ENCODE results near the gene DDHD1. TPM values are rescaled to one million over a fixed set of nuclear protein-coding genes. Genes with fewer than 3 reads are reported as not detected.

The DDHD1 gene
- total RNA-seq (81.7 TPM), polyA plus RNA-seq (10 to 100 TPM in 2 of 4 donors, 1 to 10 TPM in 2; 8.3 to 11.4 (median 10.0) TPM)

DNA sequence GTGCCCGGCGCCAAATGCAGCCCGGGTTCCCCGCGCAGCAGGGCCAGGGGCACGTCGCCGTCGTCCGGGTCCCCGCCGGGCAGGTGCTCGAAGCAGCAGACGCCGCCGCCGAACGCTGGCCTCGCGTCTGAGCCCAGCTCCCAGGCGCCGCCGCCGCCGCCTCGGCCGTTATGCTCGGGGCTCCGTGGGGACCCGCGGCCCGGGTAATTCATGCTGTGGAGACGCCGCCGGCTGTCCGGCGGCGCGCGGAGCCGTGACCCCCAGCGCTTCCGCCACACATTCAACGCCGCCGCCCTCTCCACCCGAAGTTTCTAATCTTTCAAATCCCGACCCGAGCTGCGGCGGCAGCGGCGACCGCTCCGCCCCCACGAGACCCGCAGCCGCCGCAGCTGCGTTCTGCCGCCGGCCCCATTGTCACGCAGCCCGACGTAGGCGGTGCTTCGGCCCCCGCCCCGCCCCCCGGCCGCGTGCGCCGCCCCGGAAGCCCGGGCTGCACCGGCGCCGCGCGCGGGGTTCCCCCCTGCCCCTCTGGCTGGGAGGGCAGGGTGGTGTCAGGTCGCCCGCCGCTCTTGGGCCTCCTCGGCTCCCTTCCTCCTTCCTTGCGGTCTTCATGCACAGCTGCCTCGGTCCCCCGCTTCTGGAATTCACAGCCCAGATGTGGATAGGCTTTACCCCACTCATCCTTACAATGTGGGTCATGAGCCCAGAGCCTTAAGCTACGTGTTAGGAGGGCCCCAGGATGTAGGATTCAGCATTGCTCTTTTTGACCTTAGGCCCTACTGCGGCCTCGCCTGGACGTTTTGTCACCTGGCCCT, at the start of gene DDHD1:
DDHD1 (minus strand) TSS at position 437 of the 815 bp plus-strand sequence; CDS start at position 212, 225 bp downstream.
- DNase-seq (peak; percentile 83 to 91 (median 86)), ATAC-seq (ENCODE audit: low read depth in 2 of 2) (peak; percentile 88)
- peak within 1 kb of the TSS; percentile 99 to 100 (median 99) for H3K27ac Mint-ChIP-seq
- Histone ChIP-seq H3K36me3 (ENCODE audit: control insufficient read depth, insufficient read depth, low read length) (no peaks in the 10 kb centered on the region), H3K9me3 (ENCODE audit: control insufficient read depth in 2 of 2, low read length in 2 of 2) (no peaks in the 10 kb centered on the region), H3K4me1 (ENCODE audit: control insufficient read depth, insufficient read depth, low read length, poor library complexity, severe bottlenecking) (peaks cover 38% of the 10 kb centered on the region), H3K4me3 (ENCODE audit: low read depth, low read length) (peak within 1 kb of the TSS; percentile 98), H3K27me3 (ENCODE audit: control insufficient read depth, insufficient read depth, low read length) (no peaks in the 10 kb centered on the region), H3K27ac (ENCODE audit: insufficient read depth, low read length, poor library complexity, severe bottlenecking) (peak within 1 kb of the TSS; percentile 94)
- no peaks in the 10 kb centered on the region for H3K27me3 Mint-ChIP-seq
- no peaks in the 10 kb centered on the region for H3K9me3 Mint-ChIP-seq
- H3K36me3 Mint-ChIP-seq = peaks cover 4% of the 10 kb centered on the region
- H3K4me3 Mint-ChIP-seq = peak within 1 kb of the TSS; percentile 99
- H3K4me1 Mint-ChIP-seq = peaks cover 36 to 52% (median 45%) of the 10 kb centered on the region in 4 donors

DNA sequence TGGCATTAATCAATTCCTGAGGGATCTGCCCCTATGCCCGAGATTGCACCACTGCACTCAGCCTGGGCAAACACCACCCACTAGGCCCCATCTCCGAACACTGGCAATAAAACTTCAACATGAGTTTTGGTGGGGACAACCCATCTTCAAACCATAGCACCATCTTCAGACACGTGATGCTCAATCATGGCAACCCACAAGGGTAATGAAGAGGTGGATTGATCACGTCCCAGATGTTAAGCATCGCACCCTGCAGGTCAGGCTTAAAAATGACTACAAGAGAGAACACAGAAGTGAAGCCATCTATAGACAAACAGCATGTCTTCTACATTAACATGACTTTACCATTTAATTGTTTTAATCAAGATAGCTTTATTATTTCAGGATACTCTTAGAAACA, 42.8 kb upstream of the DDHD1 start:
- H3K9me3 ChIP-seq (ENCODE audit: control insufficient read depth in 2 of 2, low read length in 2 of 2) = no peaks in the 10 kb centered on the region

DNA sequence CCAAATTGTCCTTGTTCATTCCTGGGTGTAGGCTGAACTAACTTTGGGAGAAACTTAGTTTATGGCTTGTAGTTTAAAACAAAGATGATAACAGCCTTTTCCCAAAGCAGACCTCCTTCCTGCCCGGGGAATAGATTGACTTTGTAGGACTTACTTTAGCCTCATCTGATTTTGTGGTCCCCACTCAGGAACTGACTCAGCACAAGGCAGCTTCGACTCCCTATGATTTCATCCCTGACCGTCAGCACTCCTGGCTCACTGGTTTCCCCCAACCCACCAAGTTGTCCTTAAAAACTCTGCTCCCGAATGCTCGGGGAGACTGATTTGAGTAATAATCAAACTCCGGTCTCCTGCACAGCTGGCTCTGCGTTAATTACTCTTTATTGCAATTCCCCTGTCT, 40.1 kb upstream of the DDHD1 start:
- no peaks in the 10 kb centered on the region for H3K4me1 ChIP-seq (ENCODE audit: control insufficient read depth, insufficient read depth, low read length, poor library complexity, severe bottlenecking)
- ATAC-seq (ENCODE audit: low read depth in 2 of 2) (no peak), DNase-seq (no peak)
- H3K36me3 ChIP-seq (ENCODE audit: control insufficient read depth, insufficient read depth, low read length) = no peaks in the 10 kb centered on the region
- Mint-ChIP-seq H3K27me3 (no peaks in the 10 kb centered on the region), H3K4me1 (peaks cover 0 to 2% (median 0%) of the 10 kb centered on the region in 4 donors), H3K4me3 (no peak overlapping the region), H3K9me3 (peaks cover 0 to 8% (median 2%) of the 10 kb centered on the region in 7 donors), H3K27ac (no peak overlapping the region), H3K36me3 (peaks cover 8% of the 10 kb centered on the region)
- H3K4me3 ChIP-seq (ENCODE audit: low read depth, low read length) = no peak overlapping the region
- H3K9me3 ChIP-seq (ENCODE audit: control insufficient read depth in 2 of 2, low read length in 2 of 2) = no peaks in the 10 kb centered on the region
- H3K27me3 ChIP-seq (ENCODE audit: control insufficient read depth, insufficient read depth, low read length) = no peaks in the 10 kb centered on the region
- H3K27ac ChIP-seq (ENCODE audit: insufficient read depth, low read length, poor library complexity, severe bottlenecking) = no peak overlapping the region

More for the DNA sequence above, 42.8 kb upstream of the DDHD1 start:
- Mint-ChIP-seq H3K4me1 (peaks cover 0 to under 1% (median 0%) of the 10 kb centered on the region in 4 donors), H3K36me3 (peaks cover 18% of the 10 kb centered on the region), H3K27ac (no peak overlapping the region), H3K4me3 (no peak overlapping the region), H3K27me3 (no peaks in the 10 kb centered on the region), H3K9me3 (peaks cover 2 to 10% (median 6%) of the 10 kb centered on the region in 7 donors)
- Histone ChIP-seq H3K4me1 (ENCODE audit: control insufficient read depth, insufficient read depth, low read length, poor library complexity, severe bottlenecking) (no peaks in the 10 kb centered on the region), H3K36me3 (ENCODE audit: control insufficient read depth, insufficient read depth, low read length) (no peaks in the 10 kb centered on the region), H3K4me3 (ENCODE audit: low read depth, low read length) (no peak overlapping the region), H3K27me3 (ENCODE audit: control insufficient read depth, insufficient read depth, low read length) (no peaks in the 10 kb centered on the region), H3K27ac (ENCODE audit: insufficient read depth, low read length, poor library complexity, severe bottlenecking) (no peak overlapping the region)
- DNase-seq (no peak), ATAC-seq (ENCODE audit: low read depth in 2 of 2) (no peak)

DNA sequence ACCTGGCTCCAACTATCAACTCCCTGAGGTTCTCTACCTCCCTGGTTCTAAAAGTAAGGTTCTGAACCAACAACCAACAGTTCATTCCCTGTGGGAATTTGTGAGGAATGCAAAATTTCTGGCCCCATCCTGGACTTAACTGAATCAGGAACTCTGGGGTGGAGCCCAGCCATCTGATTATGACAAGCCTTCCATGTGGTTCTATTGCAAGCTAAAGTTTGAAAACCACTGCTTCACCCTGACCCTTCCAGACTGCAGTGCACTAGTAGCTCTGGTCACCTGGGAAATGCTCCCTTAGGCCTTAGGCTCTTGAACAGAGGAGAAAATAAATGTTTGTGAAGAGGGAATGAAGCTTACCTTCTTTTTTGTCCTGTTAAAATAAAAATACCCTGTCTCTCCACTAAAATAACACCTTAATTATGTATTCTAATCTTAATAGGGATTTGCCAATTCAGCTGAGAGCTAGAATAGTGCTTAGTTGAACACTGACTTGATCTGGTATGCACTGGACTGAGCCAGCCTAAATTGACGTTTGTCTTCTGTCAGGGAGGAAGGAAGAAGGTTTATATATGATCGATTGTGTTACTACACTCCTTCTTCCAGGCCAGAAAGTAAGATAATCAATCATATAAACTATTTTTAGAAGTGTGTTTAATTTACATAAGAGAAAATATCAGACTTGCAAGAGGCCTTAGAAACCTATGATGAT, 39.1 kb upstream of the DDHD1 start:
- Histone ChIP-seq H3K27me3 (ENCODE audit: control insufficient read depth, insufficient read depth, low read length) (no peaks in the 10 kb centered on the region), H3K9me3 (ENCODE audit: control insufficient read depth in 2 of 2, low read length in 2 of 2) (no peaks in the 10 kb centered on the region), H3K36me3 (ENCODE audit: control insufficient read depth, insufficient read depth, low read length) (no peaks in the 10 kb centered on the region), H3K4me1 (ENCODE audit: control insufficient read depth, insufficient read depth, low read length, poor library complexity, severe bottlenecking) (no peaks in the 10 kb centered on the region), H3K4me3 (ENCODE audit: low read depth, low read length) (no peak overlapping the region), H3K27ac (ENCODE audit: insufficient read depth, low read length, poor library complexity, severe bottlenecking) (no peak overlapping the region)
- H3K4me1 Mint-ChIP-seq = peaks cover 0 to 2% (median 0%) of the 10 kb centered on the region in 4 donors
- no peak overlapping the region for H3K4me3 Mint-ChIP-seq
- H3K9me3 Mint-ChIP-seq = peaks cover 0 to 8% (median 0%) of the 10 kb centered on the region in 7 donors
- H3K27ac Mint-ChIP-seq = no peak overlapping the region
- no peaks in the 10 kb centered on the region for H3K36me3 Mint-ChIP-seq
- DNase-seq = no peak
- no peaks in the 10 kb centered on the region for H3K27me3 Mint-ChIP-seq
- no peak for ATAC-seq (ENCODE audit: low read depth in 2 of 2)

DNA sequence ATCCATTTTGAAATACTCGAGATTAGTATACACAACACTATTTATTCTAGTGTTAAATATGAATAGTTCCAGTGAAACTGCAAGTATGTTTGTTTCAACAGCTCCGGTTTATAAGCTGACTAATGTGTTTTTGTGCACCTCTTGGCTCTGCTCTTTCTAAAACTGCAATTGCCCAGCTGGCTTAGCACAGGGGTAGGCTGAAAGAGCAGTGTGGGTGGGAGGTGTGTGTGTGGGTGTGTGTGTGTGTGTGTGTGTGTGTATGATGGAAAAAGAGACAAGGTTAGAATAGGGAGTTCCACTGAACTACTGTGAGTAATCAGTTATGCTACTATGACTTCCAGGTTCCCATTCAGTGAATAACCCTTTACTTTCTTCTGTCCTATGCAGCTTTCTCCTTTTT, 37.8 kb upstream of the DDHD1 start:
- no peak overlapping the region for H3K4me3 ChIP-seq (ENCODE audit: low read depth, low read length)
- no peaks in the 10 kb centered on the region for H3K36me3 ChIP-seq (ENCODE audit: control insufficient read depth, insufficient read depth, low read length)
- Mint-ChIP-seq H3K36me3 (peaks cover 3% of the 10 kb centered on the region), H3K27me3 (no peaks in the 10 kb centered on the region), H3K27ac (peak overlapping the region in 1 of 3 donors; percentile 59), H3K9me3 (peaks cover 0 to 2% (median 0%) of the 10 kb centered on the region in 7 donors), H3K4me3 (no peak overlapping the region), H3K4me1 (peaks cover 0 to 2% (median 0%) of the 10 kb centered on the region in 4 donors)
- no peaks in the 10 kb centered on the region for H3K27me3 ChIP-seq (ENCODE audit: control insufficient read depth, insufficient read depth, low read length)
- H3K27ac ChIP-seq (ENCODE audit: insufficient read depth, low read length, poor library complexity, severe bottlenecking) = no peak overlapping the region
- ATAC-seq (ENCODE audit: low read depth in 2 of 2) (no peak), DNase-seq (peak in 1 of 3 donors; percentile 13)
- no peaks in the 10 kb centered on the region for H3K9me3 ChIP-seq (ENCODE audit: control insufficient read depth in 2 of 2, low read length in 2 of 2)
- H3K4me1 ChIP-seq (ENCODE audit: control insufficient read depth, insufficient read depth, low read length, poor library complexity, severe bottlenecking) = no peaks in the 10 kb centered on the region

DNA sequence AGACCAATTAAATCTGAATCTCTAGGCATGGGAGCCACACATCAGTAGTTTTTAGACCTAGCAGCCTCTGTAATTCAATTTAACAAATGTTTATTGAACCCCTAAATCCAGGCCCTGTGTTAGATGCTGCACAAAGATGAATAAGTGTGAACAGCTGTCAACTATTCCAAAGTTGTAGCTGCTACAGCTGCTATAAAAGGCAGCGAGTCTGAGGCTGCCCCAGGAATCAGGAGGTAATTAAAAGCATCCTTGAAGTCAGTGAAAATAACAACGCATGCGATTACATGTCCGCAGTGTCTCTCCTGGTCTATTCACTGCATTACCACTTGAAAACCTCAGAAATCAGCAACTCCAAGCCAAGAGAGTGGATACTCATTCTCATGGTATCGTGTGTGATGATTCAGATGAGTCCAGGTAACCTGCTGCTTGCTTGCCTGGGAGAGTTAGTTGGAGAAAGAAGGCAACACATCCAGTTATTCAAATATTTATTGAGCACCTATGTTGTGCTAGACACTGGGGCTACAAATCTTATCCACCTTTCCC, 34.9 kb upstream of the DDHD1 start:
- Histone ChIP-seq H3K27ac (ENCODE audit: insufficient read depth, low read length, poor library complexity, severe bottlenecking) (no peak overlapping the region), H3K4me1 (ENCODE audit: control insufficient read depth, insufficient read depth, low read length, poor library complexity, severe bottlenecking) (no peaks in the 10 kb centered on the region), H3K36me3 (ENCODE audit: control insufficient read depth, insufficient read depth, low read length) (no peaks in the 10 kb centered on the region), H3K4me3 (ENCODE audit: low read depth, low read length) (no peak overlapping the region), H3K9me3 (ENCODE audit: control insufficient read depth in 2 of 2, low read length in 2 of 2) (no peaks in the 10 kb centered on the region), H3K27me3 (ENCODE audit: control insufficient read depth, insufficient read depth, low read length) (no peaks in the 10 kb centered on the region)
- Mint-ChIP-seq H3K27ac (no peak overlapping the region), H3K4me1 (peaks cover 0 to 2% (median 0%) of the 10 kb centered on the region in 4 donors), H3K27me3 (no peaks in the 10 kb centered on the region), H3K9me3 (no peaks in the 10 kb centered on the region), H3K36me3 (peaks cover 3% of the 10 kb centered on the region), H3K4me3 (no peak overlapping the region)
- ATAC-seq (ENCODE audit: low read depth in 2 of 2) = no peak
- no peak for DNase-seq

DNA sequence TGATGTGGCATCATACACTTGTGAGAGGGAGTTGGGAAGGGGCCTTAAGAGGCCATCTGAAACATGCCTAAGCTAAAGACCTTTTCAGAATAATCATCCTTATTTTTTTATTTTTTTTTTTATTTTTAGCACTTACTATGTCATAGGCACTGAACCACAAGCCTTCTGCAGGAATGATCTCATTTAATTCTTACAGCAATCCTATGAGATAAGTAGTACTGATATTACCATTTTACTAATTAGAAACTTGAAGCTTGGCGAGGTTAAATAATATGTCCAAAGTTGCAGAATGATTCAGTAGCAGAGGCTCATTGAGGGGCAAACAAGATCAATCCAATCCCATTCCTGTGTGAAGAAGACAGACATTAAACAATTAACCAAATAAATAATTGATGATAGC, 33.4 kb upstream of the DDHD1 start:
- peaks cover 3% of the 10 kb centered on the region for H3K36me3 Mint-ChIP-seq
- ATAC-seq (ENCODE audit: low read depth in 2 of 2) = no peak
- H3K4me1 Mint-ChIP-seq = peaks cover 0 to 5% (median 1%) of the 10 kb centered on the region in 4 donors
- Histone ChIP-seq H3K36me3 (ENCODE audit: control insufficient read depth, insufficient read depth, low read length) (no peaks in the 10 kb centered on the region), H3K4me3 (ENCODE audit: low read depth, low read length) (no peak overlapping the region), H3K27ac (ENCODE audit: insufficient read depth, low read length, poor library complexity, severe bottlenecking) (no peak overlapping the region), H3K4me1 (ENCODE audit: control insufficient read depth, insufficient read depth, low read length, poor library complexity, severe bottlenecking) (no peaks in the 10 kb centered on the region), H3K9me3 (ENCODE audit: control insufficient read depth in 2 of 2, low read length in 2 of 2) (no peaks in the 10 kb centered on the region), H3K27me3 (ENCODE audit: control insufficient read depth, insufficient read depth, low read length) (no peaks in the 10 kb centered on the region)
- no peak overlapping the region for H3K4me3 Mint-ChIP-seq
- no peak overlapping the region for H3K27ac Mint-ChIP-seq
- H3K27me3 Mint-ChIP-seq = no peaks in the 10 kb centered on the region
- no peaks in the 10 kb centered on the region for H3K9me3 Mint-ChIP-seq
- DNase-seq = no peak
